Measurements from ENCODE around the gene KIRREL3.

Gene KIRREL3

GRCh38 chr11:126407101-126407521, 593.5 kb downstream of the KIRREL3 start:
- no peak overlapping the region for H3K27ac ChIP-seq
- TF ChIP-seq ZFX (IDR thresholded peaks at IDR 0.05) (no peak), CTCF (conservative IDR thresholded peaks at IDR 0.05) (no peak)

GRCh38 chr11:126406368-126406767, 594.2 kb downstream of the KIRREL3 start:
- no peak overlapping the region for H3K27ac ChIP-seq
- TF ChIP-seq CTCF (conservative IDR thresholded peaks at IDR 0.05) (no peak), ZFX (IDR thresholded peaks at IDR 0.05) (no peak)

GRCh38 chr11:126405906-126406305, 594.7 kb downstream of the KIRREL3 start:
- H3K27ac ChIP-seq: no peak overlapping the region; the same call in 1 of the 2 replicates
- TF ChIP-seq CTCF (conservative IDR thresholded peaks at IDR 0.05) (no peak), ZFX (IDR thresholded peaks at IDR 0.05) (no peak)

- no peak for TF ChIP-seq CTCF (conservative IDR thresholded peaks at IDR 0.05)
- no peak for TF ChIP-seq ZFX (IDR thresholded peaks at IDR 0.05)
- no peak overlapping the region; the same call in 1 of the 2 replicates for H3K27ac ChIP-seq
Observed at GRCh38 chr11:126405374-126405773, 595.2 kb downstream of the KIRREL3 start.

GRCh38 chr11:126404367-126404766, 596.2 kb downstream of the KIRREL3 start:
- TF ChIP-seq CTCF (conservative IDR thresholded peaks at IDR 0.05) (no peak), ZFX (IDR thresholded peaks at IDR 0.05) (no peak)
- no peak overlapping the region for H3K27ac ChIP-seq

- no peak overlapping the region for H3K27ac ChIP-seq
- TF ChIP-seq CTCF (conservative IDR thresholded peaks at IDR 0.05): no peak
- no peak for TF ChIP-seq ZFX (IDR thresholded peaks at IDR 0.05)
Observed at GRCh38 chr11:126403658-126404057, 596.9 kb downstream of the KIRREL3 start.

- TF ChIP-seq ZFX (IDR thresholded peaks at IDR 0.05): no peak
- TF ChIP-seq CTCF (conservative IDR thresholded peaks at IDR 0.05): no peak
- H3K27ac ChIP-seq: no peak overlapping the region
Observed at GRCh38 chr11:126403022-126403581, 597.5 kb downstream of the KIRREL3 start.
